D721Med (cell line): ENCODE measurements around the gene VPS35L.

Experiments used
- DNase-seq: peaks from one replicate; pipeline ENCODE4 v3.0.0; 2011; ENCODE audit warnings: low spot score; ENCODE audit not compliant: insufficient read length
- FAIRE-seq: peaks from 2 replicates; lab custom pipeline; 2011; peaks lifted over from hg19 to GRCh38; lab: Jason Lieb, UNC
- TF ChIP-seq, protein P1 (sequence below): IDR thresholded peaks from 2 replicates; pipeline ENCODE4 v1.5.1; 2012; ENCODE audit warnings: mild to moderate bottlenecking, control low read depth; ENCODE audit not compliant: insufficient read depth; ENCODE audit errors: missing control alignments

VPS35L gene

GRCh38 chr16:19699472-19699871 lies 144.0 kb downstream of the VPS35L start:
- TF ChIP-seq, protein P1, sequence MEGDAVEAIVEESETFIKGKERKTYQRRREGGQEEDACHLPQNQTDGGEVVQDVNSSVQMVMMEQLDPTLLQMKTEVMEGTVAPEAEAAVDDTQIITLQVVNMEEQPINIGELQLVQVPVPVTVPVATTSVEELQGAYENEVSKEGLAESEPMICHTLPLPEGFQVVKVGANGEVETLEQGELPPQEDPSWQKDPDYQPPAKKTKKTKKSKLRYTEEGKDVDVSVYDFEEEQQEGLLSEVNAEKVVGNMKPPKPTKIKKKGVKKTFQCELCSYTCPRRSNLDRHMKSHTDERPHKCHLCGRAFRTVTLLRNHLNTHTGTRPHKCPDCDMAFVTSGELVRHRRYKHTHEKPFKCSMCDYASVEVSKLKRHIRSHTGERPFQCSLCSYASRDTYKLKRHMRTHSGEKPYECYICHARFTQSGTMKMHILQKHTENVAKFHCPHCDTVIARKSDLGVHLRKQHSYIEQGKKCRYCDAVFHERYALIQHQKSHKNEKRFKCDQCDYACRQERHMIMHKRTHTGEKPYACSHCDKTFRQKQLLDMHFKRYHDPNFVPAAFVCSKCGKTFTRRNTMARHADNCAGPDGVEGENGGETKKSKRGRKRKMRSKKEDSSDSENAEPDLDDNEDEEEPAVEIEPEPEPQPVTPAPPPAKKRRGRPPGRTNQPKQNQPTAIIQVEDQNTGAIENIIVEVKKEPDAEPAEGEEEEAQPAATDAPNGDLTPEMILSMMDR = no peak
- FAIRE-seq (no peak), DNase-seq (no peak)

DNA sequence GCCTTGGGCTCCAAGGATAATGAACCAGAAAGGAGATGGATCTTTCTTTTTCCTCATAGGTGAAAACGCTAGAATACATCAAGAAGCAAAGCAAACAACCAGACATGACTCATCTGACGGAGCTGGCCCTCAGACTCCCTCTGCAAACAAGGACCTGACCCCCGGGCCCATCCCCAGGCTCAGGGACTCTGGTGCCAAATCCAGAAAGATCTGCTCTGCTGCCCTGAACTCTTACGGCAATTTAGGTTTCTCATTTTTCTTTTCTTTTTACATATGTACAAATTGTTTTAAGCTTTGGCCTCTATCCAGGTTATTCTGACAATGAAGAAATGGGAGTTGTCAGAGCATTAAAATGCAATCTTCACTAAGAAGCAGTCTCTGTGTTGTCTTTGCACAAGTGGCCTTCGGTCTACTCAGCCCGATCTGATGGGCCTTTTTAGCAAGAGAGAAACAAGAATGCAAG lies 144.8 kb downstream of the VPS35L start:
- FAIRE-seq = no peak
- TF ChIP-seq, protein P1 = no peak
- DNase-seq = no peak

GRCh38 chr16:19701091-19701490 lies 145.6 kb downstream of the VPS35L start:
- TF ChIP-seq, protein P1 = no peak
- FAIRE-seq (no peak), DNase-seq (no peak)

DNA sequence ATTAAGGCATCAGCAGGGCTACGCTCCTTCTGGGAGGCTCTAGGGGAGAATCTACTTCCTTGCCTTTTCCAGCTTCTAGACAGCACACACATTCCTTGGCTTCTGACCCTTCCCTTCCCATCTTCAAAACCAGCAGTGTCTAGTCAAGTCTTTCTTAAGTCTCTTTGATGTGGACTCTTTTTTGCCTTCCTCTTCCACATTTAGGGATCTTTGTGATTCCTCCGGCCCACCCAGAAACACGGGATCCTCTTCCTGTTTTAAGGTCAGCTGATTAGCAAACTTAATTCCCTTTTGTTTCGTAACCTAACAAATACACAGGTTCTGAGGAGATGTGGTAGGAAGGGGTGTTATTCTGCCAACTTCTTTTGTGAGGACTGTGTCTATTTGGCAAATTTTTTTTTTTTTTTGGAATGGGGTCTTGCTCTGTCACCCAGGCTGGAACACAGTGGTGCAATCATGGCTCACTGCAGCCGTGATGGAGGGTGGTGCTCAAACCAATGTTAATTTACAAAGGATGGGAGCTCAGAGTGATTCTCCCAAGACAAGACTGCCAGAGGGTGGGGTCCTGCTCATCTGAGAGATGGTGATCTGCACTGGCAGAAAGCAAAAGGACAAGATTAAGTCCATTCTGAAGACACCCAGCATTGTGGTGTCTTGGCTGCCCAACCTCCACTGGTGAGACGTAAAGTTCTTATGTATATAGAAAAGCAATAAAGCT lies 147.8 kb downstream of the VPS35L start:
- DNase-seq (no peak), FAIRE-seq (no peak)
- TF ChIP-seq, protein P1 = no peak

GRCh38 chr16:19704321-19705145 lies 149.0 kb downstream of the VPS35L start:
- no peak for DNase-seq
- TF ChIP-seq, protein P1 = no peak
- no peak for FAIRE-seq

DNA sequence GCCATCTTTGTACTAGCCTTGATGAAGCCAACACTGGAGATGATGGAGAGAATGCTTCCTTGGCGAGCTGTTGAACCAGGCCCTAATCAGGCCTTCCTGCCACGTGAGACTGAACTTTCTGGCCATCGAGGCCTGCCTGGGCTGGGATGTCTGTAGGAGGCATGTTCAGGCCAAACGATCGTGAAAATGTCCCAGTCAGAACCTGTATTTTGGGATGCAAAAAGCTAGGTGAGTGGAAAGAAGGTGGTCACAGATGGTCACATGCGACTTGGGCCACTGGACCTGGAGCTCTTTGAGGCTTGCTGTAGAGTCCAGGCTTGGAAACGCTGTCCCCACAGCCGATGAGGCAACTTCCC lies 149.6 kb downstream of the VPS35L start:
- no peak for FAIRE-seq
- no peak for DNase-seq
- TF ChIP-seq, protein P1 = no peak
